ENCODE measurements around the gene RPS21. TPM values are rescaled to one million over a fixed set of nuclear protein-coding genes. Genes with fewer than 3 reads are reported as not detected.
"Not testable (repeated sequence)": the region's sequence is repeated elsewhere in the genome, so short reads cannot be mapped to it uniquely, and the experiment has no call there.

Gene RPS21
- total RNA-seq, 4 donors from 2014 or later: 1,664 to 5,734 (median 2,155) TPM

DNA sequence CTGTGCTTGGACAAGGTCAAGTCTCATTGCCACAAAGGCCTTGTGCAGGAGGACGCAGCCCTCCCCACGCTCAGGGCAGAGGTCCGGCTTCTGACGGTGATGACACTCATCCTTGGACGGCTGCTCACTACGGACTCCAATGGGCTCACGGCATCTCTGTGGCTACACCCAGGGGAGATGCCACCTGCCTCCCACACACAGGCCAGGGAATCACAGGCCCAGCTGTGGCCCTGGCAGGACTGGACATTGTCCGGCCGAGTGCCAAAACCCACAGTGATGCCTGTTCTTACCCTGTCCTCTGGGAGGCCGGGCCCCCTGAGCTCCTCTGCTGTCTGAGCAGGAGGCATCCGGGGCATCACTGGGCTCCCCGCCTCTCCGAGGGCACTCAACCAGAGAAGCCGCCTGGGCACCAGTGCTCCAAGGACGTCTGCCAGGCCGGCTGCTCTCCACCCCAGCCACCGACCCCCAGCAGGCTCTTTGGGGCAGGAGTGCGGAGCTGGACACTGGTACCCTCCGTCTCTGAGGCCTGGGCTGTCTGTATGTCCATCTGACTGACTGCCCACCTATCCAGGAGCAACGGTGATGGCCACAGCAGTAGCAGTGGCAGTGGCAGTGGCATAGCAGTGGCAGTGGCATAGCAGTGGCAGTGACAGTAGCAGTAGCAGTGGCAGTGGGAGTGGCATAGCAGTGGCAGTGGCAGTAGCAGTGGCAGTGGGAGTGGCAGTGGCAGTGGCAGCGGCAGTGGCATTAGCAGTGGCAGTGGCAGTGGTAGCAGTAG lies 38.6 kb downstream of the RPS21 start:
- intact Hi-C loops (cut with DNase I; ENCODE audit: low total_unique reads): no loop called here
- TF ChIP-seq, protein P1, sequence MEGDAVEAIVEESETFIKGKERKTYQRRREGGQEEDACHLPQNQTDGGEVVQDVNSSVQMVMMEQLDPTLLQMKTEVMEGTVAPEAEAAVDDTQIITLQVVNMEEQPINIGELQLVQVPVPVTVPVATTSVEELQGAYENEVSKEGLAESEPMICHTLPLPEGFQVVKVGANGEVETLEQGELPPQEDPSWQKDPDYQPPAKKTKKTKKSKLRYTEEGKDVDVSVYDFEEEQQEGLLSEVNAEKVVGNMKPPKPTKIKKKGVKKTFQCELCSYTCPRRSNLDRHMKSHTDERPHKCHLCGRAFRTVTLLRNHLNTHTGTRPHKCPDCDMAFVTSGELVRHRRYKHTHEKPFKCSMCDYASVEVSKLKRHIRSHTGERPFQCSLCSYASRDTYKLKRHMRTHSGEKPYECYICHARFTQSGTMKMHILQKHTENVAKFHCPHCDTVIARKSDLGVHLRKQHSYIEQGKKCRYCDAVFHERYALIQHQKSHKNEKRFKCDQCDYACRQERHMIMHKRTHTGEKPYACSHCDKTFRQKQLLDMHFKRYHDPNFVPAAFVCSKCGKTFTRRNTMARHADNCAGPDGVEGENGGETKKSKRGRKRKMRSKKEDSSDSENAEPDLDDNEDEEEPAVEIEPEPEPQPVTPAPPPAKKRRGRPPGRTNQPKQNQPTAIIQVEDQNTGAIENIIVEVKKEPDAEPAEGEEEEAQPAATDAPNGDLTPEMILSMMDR (IDR thresholded peaks at IDR 0.05): no peak
- no peak for TF ChIP-seq POLR2A (IDR thresholded peaks at IDR 0.05)
- WGBS, 2 donors: 84 to 88% methylated on average over 9 to 16 of the region's 21 CpGs
- H3K4me3 ChIP-seq (ENCODE audit: low read depth, poor library complexity, severe bottlenecking): no peak overlapping the region
- no peak for DNase-seq (ENCODE audit: low spot score in 2 of 2)

DNA sequence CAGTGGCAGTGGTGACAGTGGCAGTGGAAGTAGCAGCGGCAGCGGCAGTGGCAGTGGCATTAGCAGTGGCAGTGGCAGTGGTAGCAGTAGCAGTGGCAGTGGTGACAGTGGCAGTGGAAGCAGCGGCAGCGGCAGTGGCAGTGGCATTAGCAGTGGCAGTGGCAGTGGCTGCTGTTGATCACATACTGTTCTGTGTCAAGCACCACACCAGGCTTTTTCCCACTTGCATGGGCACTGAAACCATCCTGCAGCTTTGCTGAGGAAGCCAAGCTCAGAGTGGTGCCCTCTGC lies 39.1 kb downstream of the RPS21 start:
- H3K4me3 ChIP-seq (ENCODE audit: low read depth, poor library complexity, severe bottlenecking); DNase-seq (ENCODE audit: low spot score in 2 of 2); intact Hi-C loops (cut with DNase I; ENCODE audit: low total_unique reads): not testable (repeated sequence)
- 92 to 94% methylated on average over 4 of the region's 4 CpGs for WGBS, 2 donors

DNA sequence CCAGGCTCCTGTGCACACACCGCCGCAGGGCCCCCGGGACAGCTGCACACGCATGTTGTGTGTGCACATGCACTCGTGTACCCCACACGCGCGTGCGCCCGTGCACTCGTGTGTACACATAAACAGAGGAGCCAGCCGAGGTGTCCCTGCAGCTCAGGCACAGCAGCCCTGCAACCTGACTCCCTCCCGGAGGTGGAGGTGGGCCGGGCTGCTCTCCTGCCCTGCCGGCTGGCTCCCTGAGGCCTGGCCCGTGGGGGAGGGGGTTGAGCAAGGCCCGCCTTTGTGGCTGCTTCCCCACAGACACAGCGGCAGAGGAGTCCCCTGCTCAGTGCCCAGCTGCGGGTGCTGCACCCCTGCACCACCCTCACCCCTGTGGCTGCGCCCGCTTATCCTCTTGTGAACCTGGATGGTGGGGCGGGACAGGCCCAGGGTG lies 39.8 kb downstream of the RPS21 start:
- no peak for DNase-seq (ENCODE audit: low spot score in 2 of 2)

DNA sequence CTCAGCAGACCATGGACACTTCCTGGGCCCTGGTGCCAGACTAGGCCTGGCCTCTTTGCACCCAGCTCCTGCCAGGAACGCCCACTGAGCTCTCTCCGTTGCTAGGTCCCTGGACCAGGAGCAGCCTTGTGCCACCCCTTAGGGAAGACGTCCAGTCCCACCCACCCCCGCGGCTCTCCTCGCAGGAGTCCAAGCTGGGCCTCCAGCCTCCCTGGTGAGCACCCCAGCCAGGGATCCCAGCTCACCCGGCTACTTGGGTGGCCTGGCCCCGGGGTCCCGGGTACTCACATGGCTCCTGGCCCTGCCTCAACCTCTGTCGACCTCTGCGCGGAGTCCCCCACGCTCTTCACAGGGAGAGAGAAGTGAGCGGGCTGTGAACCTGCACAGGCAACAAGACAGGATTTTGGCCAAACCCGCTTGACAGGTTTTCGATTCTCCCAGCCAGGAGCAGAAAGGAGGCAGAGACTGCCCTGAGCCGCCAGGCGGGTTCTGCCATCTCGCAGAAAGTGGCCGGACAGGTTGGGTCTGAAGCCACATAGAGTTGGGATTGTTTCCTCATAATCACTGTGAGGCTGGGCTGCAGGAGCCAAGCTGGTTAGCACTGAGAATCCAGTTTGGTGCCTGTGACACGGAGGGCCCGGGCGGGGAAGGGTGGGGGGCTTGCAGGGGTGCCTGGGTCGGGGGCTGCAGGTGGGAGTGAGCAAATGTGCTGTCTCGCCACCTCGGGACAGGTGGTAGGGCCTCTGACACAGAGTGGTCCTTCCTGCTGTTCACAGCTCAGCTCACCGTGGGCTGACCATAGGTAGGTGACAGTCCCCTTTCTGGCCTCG lies 40.5 kb downstream of the RPS21 start, which contains the start of gene RBBP8NL:
TSS of gene RBBP8NL (minus strand) at position 368 of the 830 bp plus-strand sequence. CDS start 7,892 bp downstream, outside the sequence.
- intact Hi-C loops (cut with DNase I; ENCODE audit: low total_unique reads): no loop called here
- H3K4me3 ChIP-seq (ENCODE audit: low read depth, poor library complexity, severe bottlenecking): no peak within 1 kb of the TSS
- no peak for TF ChIP-seq POLR2A (IDR thresholded peaks at IDR 0.05)
- TF ChIP-seq, protein P1 (IDR thresholded peaks at IDR 0.05): no peak
- peak; percentile 76 to 93 for DNase-seq (ENCODE audit: low spot score in 2 of 2)
- 51 to 60% methylated on average over 19 to 21 of the region's 28 CpGs for WGBS, 2 donors

More for the DNA sequence above, 39.8 kb downstream of the RPS21 start:
- intact Hi-C loops (cut with DNase I; ENCODE audit: low total_unique reads): no loop called here
- TF ChIP-seq, protein P1 (IDR thresholded peaks at IDR 0.05): no peak
- no peak for TF ChIP-seq POLR2A (IDR thresholded peaks at IDR 0.05)
- H3K4me3 ChIP-seq (ENCODE audit: low read depth, poor library complexity, severe bottlenecking): no peak overlapping the region
- WGBS, 2 donors: 40 to 75% methylated on average over 2 to 10 of the region's 22 CpGs

DNA sequence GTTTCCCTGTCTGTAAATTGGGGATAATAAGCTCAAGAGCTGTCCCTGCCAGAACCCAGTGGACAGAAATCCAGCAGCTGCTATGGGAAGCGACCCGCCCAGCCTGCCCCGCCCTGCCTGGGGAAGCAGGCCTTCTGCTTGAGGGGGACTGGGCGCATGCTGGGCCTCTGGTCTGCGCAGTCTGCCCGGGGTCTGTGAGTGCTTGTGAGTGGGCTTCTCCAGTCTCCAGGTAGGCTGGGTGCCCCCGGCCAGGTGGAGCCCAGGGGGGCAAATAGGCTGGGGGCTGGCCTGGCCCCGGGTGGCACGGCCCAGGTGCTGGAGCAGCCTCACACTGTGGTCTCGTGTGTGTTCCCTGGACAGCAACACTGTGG lies 41.1 kb downstream of the RPS21 start:
- no peak for DNase-seq (ENCODE audit: low spot score in 2 of 2)
- intact Hi-C loops (cut with DNase I; ENCODE audit: low total_unique reads): no loop called here
- 76% methylated on average over 5 of the region's 10 CpGs; no CpG with 5 or more reads in 1 of the 2 donors for WGBS, 2 donors
- TF ChIP-seq POLR2A (IDR thresholded peaks at IDR 0.05): no peak
- TF ChIP-seq, protein P1 (IDR thresholded peaks at IDR 0.05): no peak
- H3K4me3 ChIP-seq (ENCODE audit: low read depth, poor library complexity, severe bottlenecking): no peak overlapping the region

Measured in lower leg skin (tissue), 4 donors.